ENCODE results near the gene ASTN2. TPM values are rescaled to one million over a fixed set of nuclear protein-coding genes. Genes with fewer than 3 reads are reported as not detected.

ASTN2 gene
- polyA plus RNA-seq, 2 donors, result 0.26 to 0.35 TPM

- H3K4me1 ChIP-seq (ENCODE audit: control insufficient read depth in 2 of 2, insufficient read depth in 2 of 2, low read length in 1 of 2), result no peaks in the 10 kb centered on the region
- H3K27ac ChIP-seq (ENCODE audit: low read depth in 2 of 2, low read length in 1 of 2), result no peak overlapping the region
- 93 to 100% methylated on average over 1 of the region's 1 CpG for WGBS, 2 donors
- no peaks in the 10 kb centered on the region for H3K27me3 ChIP-seq (ENCODE audit: control insufficient read depth in 1 of 2, insufficient read depth in 2 of 2, low read length in 2 of 2)
- H3K36me3 ChIP-seq (ENCODE audit: control insufficient read depth in 2 of 2, insufficient read depth in 2 of 2, low read length in 1 of 2), result no peaks in the 10 kb centered on the region
- H3K9me3 ChIP-seq (ENCODE audit: control insufficient read depth in 2 of 2, insufficient read depth in 1 of 2, low read depth in 1 of 2, low read length in 1 of 2), result no peaks in the 10 kb centered on the region
- H3K4me3 ChIP-seq (ENCODE audit: low read depth in 1 of 2, low read length in 2 of 2), result no peak overlapping the region
Measured at GRCh38 chr9:116405321-116405720, 1009.5 kb downstream of the ASTN2 start.

- Histone ChIP-seq H3K4me3 (ENCODE audit: low read depth in 1 of 2, low read length in 2 of 2) (no peak overlapping the region), H3K36me3 (ENCODE audit: control insufficient read depth in 2 of 2, insufficient read depth in 2 of 2, low read length in 1 of 2) (no peaks in the 10 kb centered on the region), H3K27ac (ENCODE audit: low read depth in 2 of 2, low read length in 1 of 2) (no peak overlapping the region), H3K9me3 (ENCODE audit: control insufficient read depth in 2 of 2, insufficient read depth in 1 of 2, low read depth in 1 of 2, low read length in 1 of 2) (no peaks in the 10 kb centered on the region), H3K4me1 (ENCODE audit: control insufficient read depth in 2 of 2, insufficient read depth in 2 of 2, low read length in 1 of 2) (no peaks in the 10 kb centered on the region), H3K27me3 (ENCODE audit: control insufficient read depth in 1 of 2, insufficient read depth in 2 of 2, low read length in 2 of 2) (no peaks in the 10 kb centered on the region)
- WGBS, 2 donors, result 88 to 94% methylated on average over 3 of the region's 3 CpGs
Measured at GRCh38 chr9:116404228-116404627, 1010.6 kb downstream of the ASTN2 start.

- Histone ChIP-seq H3K27ac (ENCODE audit: low read depth in 2 of 2, low read length in 1 of 2) (no peak overlapping the region), H3K4me1 (ENCODE audit: control insufficient read depth in 2 of 2, insufficient read depth in 2 of 2, low read length in 1 of 2) (no peaks in the 10 kb centered on the region), H3K9me3 (ENCODE audit: control insufficient read depth in 2 of 2, insufficient read depth in 1 of 2, low read depth in 1 of 2, low read length in 1 of 2) (no peaks in the 10 kb centered on the region), H3K4me3 (ENCODE audit: low read depth in 1 of 2, low read length in 2 of 2) (no peak overlapping the region), H3K36me3 (ENCODE audit: control insufficient read depth in 2 of 2, insufficient read depth in 2 of 2, low read length in 1 of 2) (no peaks in the 10 kb centered on the region), H3K27me3 (ENCODE audit: control insufficient read depth in 1 of 2, insufficient read depth in 2 of 2, low read length in 2 of 2) (no peaks in the 10 kb centered on the region)
Measured at GRCh38 chr9:116403171-116403570, 1011.7 kb downstream of the ASTN2 start.

GRCh38 chr9:116395699-116396037, 1019.2 kb downstream of the ASTN2 start:
- Histone ChIP-seq H3K4me1 (ENCODE audit: control insufficient read depth in 2 of 2, insufficient read depth in 2 of 2, low read length in 1 of 2) (peaks cover 0 to 5% of the 10 kb centered on the region in 2 donors), H3K27me3 (ENCODE audit: control insufficient read depth in 1 of 2, insufficient read depth in 2 of 2, low read length in 2 of 2) (no peaks in the 10 kb centered on the region), H3K4me3 (ENCODE audit: low read depth in 1 of 2, low read length in 2 of 2) (no peak overlapping the region), H3K27ac (ENCODE audit: low read depth in 2 of 2, low read length in 1 of 2) (no peak overlapping the region), H3K9me3 (ENCODE audit: control insufficient read depth in 2 of 2, insufficient read depth in 1 of 2, low read depth in 1 of 2, low read length in 1 of 2) (no peaks in the 10 kb centered on the region), H3K36me3 (ENCODE audit: control insufficient read depth in 2 of 2, insufficient read depth in 2 of 2, low read length in 1 of 2) (no peaks in the 10 kb centered on the region)
- 92 to 98% methylated on average over 3 of the region's 3 CpGs for WGBS, 2 donors

GRCh38 chr9:116394894-116395698, 1019.8 kb downstream of the ASTN2 start:
- Histone ChIP-seq H3K27me3 (ENCODE audit: control insufficient read depth in 1 of 2, insufficient read depth in 2 of 2, low read length in 2 of 2) (no peaks in the 10 kb centered on the region), H3K4me1 (ENCODE audit: control insufficient read depth in 2 of 2, insufficient read depth in 2 of 2, low read length in 1 of 2) (peaks cover 0 to 5% of the 10 kb centered on the region in 2 donors), H3K36me3 (ENCODE audit: control insufficient read depth in 2 of 2, insufficient read depth in 2 of 2, low read length in 1 of 2) (no peaks in the 10 kb centered on the region), H3K4me3 (ENCODE audit: low read depth in 1 of 2, low read length in 2 of 2) (no peak overlapping the region), H3K9me3 (ENCODE audit: control insufficient read depth in 2 of 2, insufficient read depth in 1 of 2, low read depth in 1 of 2, low read length in 1 of 2) (no peaks in the 10 kb centered on the region), H3K27ac (ENCODE audit: low read depth in 2 of 2, low read length in 1 of 2) (no peak overlapping the region)
- 88 to 91% methylated on average over 5 of the region's 5 CpGs for WGBS, 2 donors

GRCh38 chr9:116394070-116394469, 1020.8 kb downstream of the ASTN2 start:
- H3K36me3 ChIP-seq (ENCODE audit: control insufficient read depth in 2 of 2, insufficient read depth in 2 of 2, low read length in 1 of 2), result no peaks in the 10 kb centered on the region
- no peak overlapping the region for H3K4me3 ChIP-seq (ENCODE audit: low read depth in 1 of 2, low read length in 2 of 2)
- no peaks in the 10 kb centered on the region for H3K9me3 ChIP-seq (ENCODE audit: control insufficient read depth in 2 of 2, insufficient read depth in 1 of 2, low read depth in 1 of 2, low read length in 1 of 2)
- H3K27ac ChIP-seq (ENCODE audit: low read depth in 2 of 2, low read length in 1 of 2), result no peak overlapping the region
- H3K27me3 ChIP-seq (ENCODE audit: control insufficient read depth in 1 of 2, insufficient read depth in 2 of 2, low read length in 2 of 2), result no peaks in the 10 kb centered on the region
- WGBS, 2 donors, result 58 to 76% methylated on average over 6 of the region's 6 CpGs
- H3K4me1 ChIP-seq (ENCODE audit: control insufficient read depth in 2 of 2, insufficient read depth in 2 of 2, low read length in 1 of 2), result peaks cover 0 to 5% of the 10 kb centered on the region in 2 donors

GRCh38 chr9:116393198-116393597, 1021.7 kb downstream of the ASTN2 start:
- Histone ChIP-seq H3K36me3 (ENCODE audit: control insufficient read depth in 2 of 2, insufficient read depth in 2 of 2, low read length in 1 of 2) (no peaks in the 10 kb centered on the region), H3K9me3 (ENCODE audit: control insufficient read depth in 2 of 2, insufficient read depth in 1 of 2, low read depth in 1 of 2, low read length in 1 of 2) (no peaks in the 10 kb centered on the region), H3K27me3 (ENCODE audit: control insufficient read depth in 1 of 2, insufficient read depth in 2 of 2, low read length in 2 of 2) (no peaks in the 10 kb centered on the region), H3K27ac (ENCODE audit: low read depth in 2 of 2, low read length in 1 of 2) (peak overlapping the region in 1 of 2 donors; percentile 2), H3K4me1 (ENCODE audit: control insufficient read depth in 2 of 2, insufficient read depth in 2 of 2, low read length in 1 of 2) (peaks cover 0 to 5% of the 10 kb centered on the region in 2 donors), H3K4me3 (ENCODE audit: low read depth in 1 of 2, low read length in 2 of 2) (no peak overlapping the region)
- WGBS, 2 donors, result 83 to 90% methylated on average over 1 of the region's 1 CpG

- H3K4me1 ChIP-seq (ENCODE audit: control insufficient read depth in 2 of 2, insufficient read depth in 2 of 2, low read length in 1 of 2), result peaks cover 3 to 5% of the 10 kb centered on the region in 2 donors
- no peak overlapping the region for H3K4me3 ChIP-seq (ENCODE audit: low read depth in 1 of 2, low read length in 2 of 2)
- no peaks in the 10 kb centered on the region for H3K36me3 ChIP-seq (ENCODE audit: control insufficient read depth in 2 of 2, insufficient read depth in 2 of 2, low read length in 1 of 2)
- no peak overlapping the region for H3K27ac ChIP-seq (ENCODE audit: low read depth in 2 of 2, low read length in 1 of 2)
- WGBS, 2 donors, result 65 to 72% methylated on average over 4 of the region's 4 CpGs
- H3K27me3 ChIP-seq (ENCODE audit: control insufficient read depth in 1 of 2, insufficient read depth in 2 of 2, low read length in 2 of 2), result no peaks in the 10 kb centered on the region
- no peaks in the 10 kb centered on the region for H3K9me3 ChIP-seq (ENCODE audit: control insufficient read depth in 2 of 2, insufficient read depth in 1 of 2, low read depth in 1 of 2, low read length in 1 of 2)
Measured at GRCh38 chr9:116391306-116391900, 1023.5 kb downstream of the ASTN2 start.

- peaks cover 3 to 5% of the 10 kb centered on the region in 2 donors for H3K4me1 ChIP-seq (ENCODE audit: control insufficient read depth in 2 of 2, insufficient read depth in 2 of 2, low read length in 1 of 2)
- no peaks in the 10 kb centered on the region for H3K36me3 ChIP-seq (ENCODE audit: control insufficient read depth in 2 of 2, insufficient read depth in 2 of 2, low read length in 1 of 2)
- no peak overlapping the region for H3K27ac ChIP-seq (ENCODE audit: low read depth in 2 of 2, low read length in 1 of 2)
- no peak overlapping the region for H3K4me3 ChIP-seq (ENCODE audit: low read depth in 1 of 2, low read length in 2 of 2)
- H3K27me3 ChIP-seq (ENCODE audit: control insufficient read depth in 1 of 2, insufficient read depth in 2 of 2, low read length in 2 of 2), result no peaks in the 10 kb centered on the region
- H3K9me3 ChIP-seq (ENCODE audit: control insufficient read depth in 2 of 2, insufficient read depth in 1 of 2, low read depth in 1 of 2, low read length in 1 of 2), result no peaks in the 10 kb centered on the region
- WGBS, 2 donors, result 74 to 75% methylated on average over 7 of the region's 7 CpGs
Measured at GRCh38 chr9:116390303-116391228, 1024.3 kb downstream of the ASTN2 start.

Data from esophagus (tissue), 2 donors.